Caco-2 (cell line): ENCODE data around the gene ZBTB7B. TPM values are rescaled to one million over a fixed set of nuclear protein-coding genes. Genes with fewer than 3 reads are reported as not detected.

Experiments
- BruUV-seq: library from RNA; stranded (reverse); fragments of 400-500 nt; replicated peaks from 2 replicates; lab custom pipeline; 2021; lab: Mats Ljungman, UMichigan
- CTCF ChIA-PET: fragments of 300-600 bp; sonication (Branson Sonifier 250); formaldehyde crosslinking; loops from one replicate; lab custom pipeline; 2022; ENCODE audit warnings: antibody characterized with exemption; lab: Charles Lee
- POLR2A ChIA-PET: fragments of 300-600 bp; sonication (Branson Sonifier 250); formaldehyde crosslinking; loops from one replicate; lab custom pipeline; 2022; ENCODE audit warnings: antibody characterized with exemption; lab: Charles Lee
- DNase-seq, 2 experiments: peaks; one replicate each; pipeline versions ENCODE4 v3.0.0 to v3.0.0-alpha.2; 2020 to 2022
- H3K27me3 ChIP-seq: replicated peaks from 2 replicates; pipeline ENCODE4 v1.6.0; 2011; ENCODE audit warnings: low read length; ENCODE audit not compliant: control insufficient read depth, insufficient read depth
- H3K36me3 ChIP-seq: 2 replicates; pipeline ENCODE4 v1.5.1; 2011; ENCODE audit warnings: low read length; ENCODE audit not compliant: control insufficient read depth, insufficient read depth
- H3K4me1 ChIP-seq: fragments of 250-450 bp; sonication (Bioruptor Pico); 2 replicates; pipeline ENCODE4 v1.5.1; 2020; ENCODE audit warnings: mild to moderate bottlenecking
- H3K4me3 ChIP-seq: 2 replicates; pipeline ENCODE4 v1.5.1; 2011; ENCODE audit warnings: low read depth, mild to moderate bottlenecking, control low read depth, low read length
- H3K9me3 ChIP-seq: fragments of 250-450 bp; sonication (Bioruptor Pico); 2 replicates; pipeline ENCODE4 v1.5.1; 2020; ENCODE audit warnings: mild to moderate bottlenecking, moderate library complexity
- H3K27ac Mint-ChIP-seq: one replicate; pipeline ENCODE4 v1.8.0; 2022; ENCODE audit warnings: mixed read lengths; ENCODE audit not compliant: unreplicated experiment
- H3K27me3 Mint-ChIP-seq: one replicate; pipeline ENCODE4 v1.8.0; 2022; ENCODE audit warnings: mixed read lengths; ENCODE audit not compliant: insufficient read depth, unreplicated experiment
- H3K36me3 Mint-ChIP-seq: one replicate; pipeline ENCODE4 v1.8.0; 2022; ENCODE audit warnings: mild to moderate bottlenecking, mixed read lengths; ENCODE audit not compliant: insufficient read depth, unreplicated experiment
- H3K4me1 Mint-ChIP-seq: one replicate; pipeline ENCODE4 v1.8.0; 2022; ENCODE audit warnings: low read depth, mixed read lengths; ENCODE audit not compliant: unreplicated experiment
- H3K4me3 Mint-ChIP-seq: one replicate; pipeline ENCODE4 v1.8.0; 2022; ENCODE audit warnings: mild to moderate bottlenecking, moderate library complexity, mixed read lengths; ENCODE audit not compliant: unreplicated experiment
- H3K9me3 Mint-ChIP-seq: one replicate; pipeline ENCODE4 v1.8.0; 2022; ENCODE audit warnings: mixed read lengths; ENCODE audit not compliant: unreplicated experiment
- CTCF ChIP-seq, 2 experiments: fragments of 200-600 bp in 1 of 2; IDR thresholded peaks; 1 replicate in 1 of 2; 2 replicates in 1 of 2; pipeline versions ENCODE4 v1.5.1 to v1.8.0; 2011 to 2022; ENCODE audit warnings: antibody characterized with exemption in 1 of 2, control low read depth in 1 of 2, inconsistent platforms in 1 of 2, low read depth in 1 of 2, low read length in 1 of 2, mild to moderate bottlenecking in 1 of 2, moderate library complexity in 1 of 2; ENCODE audit not compliant: insufficient read depth in 1 of 2, severe bottlenecking in 1 of 2, unreplicated experiment in 1 of 2
- intact Hi-C: fragments of 100-400 bp; cut with micrococcal nuclease; formaldehyde crosslinking; loops from one replicate; pipeline ENCODE4 v1.10.0; 2022; ENCODE audit not compliant: unreplicated experiment
- total RNA-seq: library from RNA; stranded (reverse); gene quantifications from 2 replicates; pipeline ENCODE4 v1.2.3, GENCODE V29; 2022

The ZBTB7B gene
- total RNA-seq, 1 experiment from 2014 or later = 46.8 TPM

GRCh38 chr1:155024315-155024714, 21.7 kb downstream of the ZBTB7B start:
- Mint-ChIP-seq H3K4me3 (no peak overlapping the region), H3K36me3 (peaks cover 27% of the 10 kb centered on the region), H3K27me3 (no peaks in the 10 kb centered on the region), H3K27ac (no peak overlapping the region), H3K9me3 (no peaks in the 10 kb centered on the region), H3K4me1 (peaks cover 25% of the 10 kb centered on the region)
- intact Hi-C loops = no loop called here
- Histone ChIP-seq H3K36me3 (no peaks in the 10 kb centered on the region), H3K27me3 (no peaks in the 10 kb centered on the region), H3K9me3 (no peaks in the 10 kb centered on the region), H3K4me1 (peaks cover 10% of the 10 kb centered on the region), H3K4me3 (no peak overlapping the region)
- no peak for DNase-seq
- ChIA-PET POLR2A (no interaction called here), CTCF (interaction anchor here (1.0 kb wide), 2 partner anchors 27 to 81 kb away, joined by 3 to 4 read pairs; partner anchors contain the start of gene ADAM15)
- no peak for TF ChIP-seq CTCF (IDR thresholded peaks at IDR 0.05; ENCODE audit: insufficient read depth in 1 of 2, low read depth in 1 of 2, low read length in 1 of 2, severe bottlenecking in 1 of 2, unreplicated experiment in 1 of 2)
- BruUV-seq = no TSS peak

- no peaks in the 10 kb centered on the region for H3K36me3 ChIP-seq
- H3K4me3 Mint-ChIP-seq = no peak overlapping the region
- H3K9me3 Mint-ChIP-seq = no peaks in the 10 kb centered on the region
- H3K27me3 Mint-ChIP-seq = no peaks in the 10 kb centered on the region
- no peak for TF ChIP-seq CTCF (IDR thresholded peaks at IDR 0.05; ENCODE audit: insufficient read depth in 1 of 2, low read depth in 1 of 2, low read length in 1 of 2, severe bottlenecking in 1 of 2, unreplicated experiment in 1 of 2)
- H3K4me1 Mint-ChIP-seq = peaks cover 14% of the 10 kb centered on the region
- BruUV-seq = no TSS peak
- intact Hi-C loops = no loop called here
- no peaks in the 10 kb centered on the region for H3K27me3 ChIP-seq
- no peak overlapping the region for H3K27ac Mint-ChIP-seq
- ChIA-PET CTCF (interaction anchor here (1.1 kb wide), 1 partner anchor 8 kb away, joined by 3 read pairs; no protein-coding TSS in a partner anchor), POLR2A (no interaction called here)
- H3K36me3 Mint-ChIP-seq = peaks cover 9% of the 10 kb centered on the region
- H3K4me3 ChIP-seq = no peak overlapping the region
- H3K9me3 ChIP-seq = no peaks in the 10 kb centered on the region
- H3K4me1 ChIP-seq = peaks cover 10% of the 10 kb centered on the region
- DNase-seq = no peak
Observed at GRCh38 chr1:155026154-155026553, 23.6 kb downstream of the ZBTB7B start.

GRCh38 chr1:155026588-155026987, 24.0 kb downstream of the ZBTB7B start:
- Mint-ChIP-seq H3K36me3 (peaks cover 5% of the 10 kb centered on the region), H3K27ac (no peak overlapping the region), H3K4me1 (peaks cover 11% of the 10 kb centered on the region), H3K27me3 (no peaks in the 10 kb centered on the region), H3K9me3 (no peaks in the 10 kb centered on the region), H3K4me3 (no peak overlapping the region)
- H3K4me3 ChIP-seq = no peak overlapping the region
- H3K36me3 ChIP-seq = no peaks in the 10 kb centered on the region
- peaks cover 10% of the 10 kb centered on the region for H3K4me1 ChIP-seq
- TF ChIP-seq CTCF (IDR thresholded peaks at IDR 0.05; ENCODE audit: insufficient read depth in 1 of 2, low read depth in 1 of 2, low read length in 1 of 2, severe bottlenecking in 1 of 2, unreplicated experiment in 1 of 2) = no peak
- CTCF ChIA-PET = interaction anchor here (1.1 kb wide), 1 partner anchor 9 kb away, joined by 3 read pairs; no protein-coding TSS in a partner anchor
- POLR2A ChIA-PET = no interaction called here
- no peaks in the 10 kb centered on the region for H3K27me3 ChIP-seq
- BruUV-seq = no TSS peak
- intact Hi-C loops = no loop called here
- DNase-seq = no peak
- no peaks in the 10 kb centered on the region for H3K9me3 ChIP-seq
